HG03196 (cell line): ENCODE data around the gene SIPA1L3.

ENCODE experiments used
- ATAC-seq: cut with Tn5 transposase; IDR thresholded peaks from one replicate; pipeline ENCODE4 v1.9.1; 2021; ENCODE audit not compliant: unreplicated experiment

SIPA1L3 gene

GRCh38 chr19:38036707-38037611, 130.0 kb downstream of the SIPA1L3 start:
- no peak for ATAC-seq

- ATAC-seq: no peak
Measured at GRCh38 chr19:38039966-38040365, 133.0 kb downstream of the SIPA1L3 start.

- ATAC-seq: no peak
Measured at GRCh38 chr19:38042132-38042531, 135.1 kb downstream of the SIPA1L3 start.

GRCh38 chr19:38043649-38044144, 136.7 kb downstream of the SIPA1L3 start:
- no peak for ATAC-seq

- no peak for ATAC-seq
Measured at GRCh38 chr19:38044267-38045111, 137.5 kb downstream of the SIPA1L3 start.

- ATAC-seq: peak; percentile 0
Measured at GRCh38 chr19:38045554-38046253, 138.7 kb downstream of the SIPA1L3 start.

GRCh38 chr19:38046254-38047048, 139.4 kb downstream of the SIPA1L3 start:
- peak; percentile 36 for ATAC-seq

GRCh38 chr19:38047049-38047438, 140.0 kb downstream of the SIPA1L3 start:
- no peak for ATAC-seq

GRCh38 chr19:38047641-38048040, 140.6 kb downstream of the SIPA1L3 start:
- ATAC-seq: no peak

GRCh38 chr19:38049105-38049649, 142.2 kb downstream of the SIPA1L3 start:
- peak; percentile 41 for ATAC-seq

- no peak for ATAC-seq
Measured at GRCh38 chr19:38055010-38055409, 148.0 kb downstream of the SIPA1L3 start.

- ATAC-seq: no peak
Measured at GRCh38 chr19:38055655-38056521, 148.9 kb downstream of the SIPA1L3 start.

- no peak for ATAC-seq
Measured at GRCh38 chr19:38056646-38057045, 149.6 kb downstream of the SIPA1L3 start.

GRCh38 chr19:38057959-38058690, 151.1 kb downstream of the SIPA1L3 start:
- no peak for ATAC-seq

- no peak for ATAC-seq
Measured at GRCh38 chr19:38059897-38060296, 152.9 kb downstream of the SIPA1L3 start.

- no peak for ATAC-seq
Measured at GRCh38 chr19:38060331-38060730, 153.3 kb downstream of the SIPA1L3 start.

- ATAC-seq: no peak
Measured at GRCh38 chr19:38061294-38061693, 154.3 kb downstream of the SIPA1L3 start.
